T-helper 22 cell (primary cell): Measurements from ENCODE around the gene ANKRD34C.
"Not testable (repeated sequence)": the region's sequence is repeated elsewhere in the genome, so short reads cannot be mapped to it uniquely, and the experiment has no call there.

ENCODE experiments used
- DNase-seq: peaks from one replicate; pipeline ENCODE4 v3.0.0-alpha.2; 2020; ENCODE audit warnings: low read depth

Gene ANKRD34C

GRCh38 chr15:79311901-79312553 is 29.5 kb downstream of the ANKRD34C start:
- no peak for DNase-seq

- no peak for DNase-seq
Observed at GRCh38 chr15:79314186-79314585, 31.7 kb downstream of the ANKRD34C start.

- no peak for DNase-seq
Observed at GRCh38 chr15:79314811-79315210, 32.3 kb downstream of the ANKRD34C start.

GRCh38 chr15:79315623-79316328 is 33.3 kb downstream of the ANKRD34C start:
- no peak for DNase-seq

- no peak for DNase-seq
Observed at GRCh38 chr15:79316864-79317263, 34.3 kb downstream of the ANKRD34C start.

GRCh38 chr15:79319973-79320372 is 37.5 kb downstream of the ANKRD34C start:
- not testable (repeated sequence) for DNase-seq

- no peak for DNase-seq
Observed at GRCh38 chr15:79321876-79322275, 39.4 kb downstream of the ANKRD34C start.

- DNase-seq: no peak
Observed at GRCh38 chr15:79322306-79322705, 39.8 kb downstream of the ANKRD34C start.

- DNase-seq: no peak
Observed at GRCh38 chr15:79322945-79323344, 40.4 kb downstream of the ANKRD34C start.

- no peak for DNase-seq
Observed at GRCh38 chr15:79329171-79329611, 46.7 kb downstream of the ANKRD34C start.
